ENCODE measurements around the gene OR4M1.
"Not testable (repeated sequence)": the region's sequence is repeated elsewhere in the genome, so short reads cannot be mapped to it uniquely, and the experiment has no call there.

The OR4M1 gene

GRCh38 chr14:19823765-19824164 is 50.5 kb downstream of the OR4M1 start:
- DNase-seq = no peak

GRCh38 chr14:19827626-19828244 is 54.4 kb downstream of the OR4M1 start:
- not testable (repeated sequence) for DNase-seq

- no peak for DNase-seq
Measured at GRCh38 chr14:19828314-19828713, 55.0 kb downstream of the OR4M1 start.
